ENCODE data around the gene SMARCD3. TPM values are rescaled to one million over a fixed set of nuclear protein-coding genes. Genes with fewer than 3 reads are reported as not detected.

The SMARCD3 gene
- polyA plus RNA-seq, 1 donor from 2014 or later = 199 TPM

DNA sequence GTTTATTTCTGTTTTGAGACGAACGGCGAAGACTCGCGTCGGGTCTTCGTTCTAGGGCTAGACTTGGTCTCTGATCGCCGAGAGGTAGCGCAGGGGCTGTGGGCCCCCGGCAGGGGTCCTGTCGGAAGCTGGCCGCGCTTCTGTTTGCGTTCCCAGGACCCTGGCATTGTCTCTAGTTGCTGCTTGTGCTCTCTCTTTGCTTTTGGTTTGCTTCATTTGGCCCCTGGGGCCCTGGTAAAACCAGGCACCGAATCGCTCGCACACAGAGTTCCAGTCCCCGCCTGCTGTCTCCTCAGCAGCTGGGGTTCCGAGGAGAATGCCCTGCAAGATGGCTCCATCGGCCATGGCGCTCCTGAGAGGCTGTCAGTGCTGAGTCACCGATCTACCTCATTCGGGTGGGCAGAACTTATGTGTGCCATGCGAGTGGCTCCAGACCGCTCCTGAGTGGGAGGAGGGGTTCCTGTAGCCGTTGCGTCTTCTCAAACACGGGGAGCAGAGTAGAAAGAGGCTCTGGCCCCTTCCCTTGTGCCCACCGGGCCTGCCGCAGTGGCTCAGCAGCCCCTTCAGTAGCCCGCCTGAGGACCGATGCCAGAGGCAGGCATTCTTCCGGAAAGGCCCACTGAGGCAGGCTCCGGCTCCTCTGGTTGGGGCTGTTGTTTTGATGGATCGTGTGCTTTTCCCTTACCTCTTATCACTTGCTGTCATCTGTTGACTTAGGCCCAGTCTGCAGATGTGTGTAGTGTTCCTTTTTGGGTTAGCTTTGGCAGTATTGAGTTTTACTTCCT is 15.4 kb downstream of the SMARCD3 start:
- H3K27me3 ChIP-seq (ENCODE audit: insufficient read depth, low read depth, low read length) = no peaks in the 10 kb centered on the region
- peak overlapping the region; percentile 98 for H3K4me3 ChIP-seq (ENCODE audit: low read length)
- H3F3A ChIP-seq (ENCODE audit: insufficient read depth, low read length, poor library complexity, severe bottlenecking) = no peaks in the 10 kb centered on the region
- H3K4me2 ChIP-seq (ENCODE audit: low read length) = peak overlapping the region; percentile 95
- H3K79me2 ChIP-seq (replicated peaks; ENCODE audit: insufficient read depth, low read length) = peaks cover 25% of the 10 kb centered on the region
- peak overlapping the region; percentile 36 for H2AFZ ChIP-seq (ENCODE audit: low read depth, low read length)
- TF ChIP-seq POLR2AphosphoS5 (IDR thresholded peaks at IDR 0.05) (no peak), SMC3 (conservative IDR thresholded peaks at IDR 0.05; ENCODE audit: poor library complexity) (no peak), EZH2 (IDR thresholded peaks at IDR 0.05; ENCODE audit: borderline replicate concordance, insufficient read depth, low read length, poor library complexity, severe bottlenecking) (no peak), MXI1 (conservative IDR thresholded peaks at IDR 0.05; ENCODE audit: poor library complexity, severe bottlenecking) (no peak), RAD21 (conservative IDR thresholded peaks at IDR 0.05) (no peak), TAF1 (IDR thresholded peaks at IDR 0.05; ENCODE audit: low read depth) (no peak), EP300 (conservative IDR thresholded peaks at IDR 0.05; ENCODE audit: poor library complexity, severe bottlenecking) (no peak)
- TF ChIP-seq, protein P1, sequence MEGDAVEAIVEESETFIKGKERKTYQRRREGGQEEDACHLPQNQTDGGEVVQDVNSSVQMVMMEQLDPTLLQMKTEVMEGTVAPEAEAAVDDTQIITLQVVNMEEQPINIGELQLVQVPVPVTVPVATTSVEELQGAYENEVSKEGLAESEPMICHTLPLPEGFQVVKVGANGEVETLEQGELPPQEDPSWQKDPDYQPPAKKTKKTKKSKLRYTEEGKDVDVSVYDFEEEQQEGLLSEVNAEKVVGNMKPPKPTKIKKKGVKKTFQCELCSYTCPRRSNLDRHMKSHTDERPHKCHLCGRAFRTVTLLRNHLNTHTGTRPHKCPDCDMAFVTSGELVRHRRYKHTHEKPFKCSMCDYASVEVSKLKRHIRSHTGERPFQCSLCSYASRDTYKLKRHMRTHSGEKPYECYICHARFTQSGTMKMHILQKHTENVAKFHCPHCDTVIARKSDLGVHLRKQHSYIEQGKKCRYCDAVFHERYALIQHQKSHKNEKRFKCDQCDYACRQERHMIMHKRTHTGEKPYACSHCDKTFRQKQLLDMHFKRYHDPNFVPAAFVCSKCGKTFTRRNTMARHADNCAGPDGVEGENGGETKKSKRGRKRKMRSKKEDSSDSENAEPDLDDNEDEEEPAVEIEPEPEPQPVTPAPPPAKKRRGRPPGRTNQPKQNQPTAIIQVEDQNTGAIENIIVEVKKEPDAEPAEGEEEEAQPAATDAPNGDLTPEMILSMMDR (IDR thresholded peaks at IDR 0.05; ENCODE audit: poor library complexity, severe bottlenecking) = no peak
- TF ChIP-seq, protein P2, sequence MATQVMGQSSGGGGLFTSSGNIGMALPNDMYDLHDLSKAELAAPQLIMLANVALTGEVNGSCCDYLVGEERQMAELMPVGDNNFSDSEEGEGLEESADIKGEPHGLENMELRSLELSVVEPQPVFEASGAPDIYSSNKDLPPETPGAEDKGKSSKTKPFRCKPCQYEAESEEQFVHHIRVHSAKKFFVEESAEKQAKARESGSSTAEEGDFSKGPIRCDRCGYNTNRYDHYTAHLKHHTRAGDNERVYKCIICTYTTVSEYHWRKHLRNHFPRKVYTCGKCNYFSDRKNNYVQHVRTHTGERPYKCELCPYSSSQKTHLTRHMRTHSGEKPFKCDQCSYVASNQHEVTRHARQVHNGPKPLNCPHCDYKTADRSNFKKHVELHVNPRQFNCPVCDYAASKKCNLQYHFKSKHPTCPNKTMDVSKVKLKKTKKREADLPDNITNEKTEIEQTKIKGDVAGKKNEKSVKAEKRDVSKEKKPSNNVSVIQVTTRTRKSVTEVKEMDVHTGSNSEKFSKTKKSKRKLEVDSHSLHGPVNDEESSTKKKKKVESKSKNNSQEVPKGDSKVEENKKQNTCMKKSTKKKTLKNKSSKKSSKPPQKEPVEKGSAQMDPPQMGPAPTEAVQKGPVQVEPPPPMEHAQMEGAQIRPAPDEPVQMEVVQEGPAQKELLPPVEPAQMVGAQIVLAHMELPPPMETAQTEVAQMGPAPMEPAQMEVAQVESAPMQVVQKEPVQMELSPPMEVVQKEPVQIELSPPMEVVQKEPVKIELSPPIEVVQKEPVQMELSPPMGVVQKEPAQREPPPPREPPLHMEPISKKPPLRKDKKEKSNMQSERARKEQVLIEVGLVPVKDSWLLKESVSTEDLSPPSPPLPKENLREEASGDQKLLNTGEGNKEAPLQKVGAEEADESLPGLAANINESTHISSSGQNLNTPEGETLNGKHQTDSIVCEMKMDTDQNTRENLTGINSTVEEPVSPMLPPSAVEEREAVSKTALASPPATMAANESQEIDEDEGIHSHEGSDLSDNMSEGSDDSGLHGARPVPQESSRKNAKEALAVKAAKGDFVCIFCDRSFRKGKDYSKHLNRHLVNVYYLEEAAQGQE (IDR thresholded peaks at IDR 0.05; ENCODE audit: borderline replicate concordance) = no peak
- peak overlapping the region; percentile 89 for H3K9ac ChIP-seq (ENCODE audit: low read length)
- H3K9me3 ChIP-seq (ENCODE audit: low read length) = no peaks in the 10 kb centered on the region
- H3K36me3 ChIP-seq (ENCODE audit: insufficient read depth, low read length) = no peaks in the 10 kb centered on the region
- peak overlapping the region; percentile 63 for H3K27ac ChIP-seq (ENCODE audit: low read length)
- H4K20me1 ChIP-seq (ENCODE audit: insufficient read depth) = no peaks in the 10 kb centered on the region
- no peaks in the 10 kb centered on the region for H3K9me2 ChIP-seq (ENCODE audit: insufficient read depth, low read length)

DNA sequence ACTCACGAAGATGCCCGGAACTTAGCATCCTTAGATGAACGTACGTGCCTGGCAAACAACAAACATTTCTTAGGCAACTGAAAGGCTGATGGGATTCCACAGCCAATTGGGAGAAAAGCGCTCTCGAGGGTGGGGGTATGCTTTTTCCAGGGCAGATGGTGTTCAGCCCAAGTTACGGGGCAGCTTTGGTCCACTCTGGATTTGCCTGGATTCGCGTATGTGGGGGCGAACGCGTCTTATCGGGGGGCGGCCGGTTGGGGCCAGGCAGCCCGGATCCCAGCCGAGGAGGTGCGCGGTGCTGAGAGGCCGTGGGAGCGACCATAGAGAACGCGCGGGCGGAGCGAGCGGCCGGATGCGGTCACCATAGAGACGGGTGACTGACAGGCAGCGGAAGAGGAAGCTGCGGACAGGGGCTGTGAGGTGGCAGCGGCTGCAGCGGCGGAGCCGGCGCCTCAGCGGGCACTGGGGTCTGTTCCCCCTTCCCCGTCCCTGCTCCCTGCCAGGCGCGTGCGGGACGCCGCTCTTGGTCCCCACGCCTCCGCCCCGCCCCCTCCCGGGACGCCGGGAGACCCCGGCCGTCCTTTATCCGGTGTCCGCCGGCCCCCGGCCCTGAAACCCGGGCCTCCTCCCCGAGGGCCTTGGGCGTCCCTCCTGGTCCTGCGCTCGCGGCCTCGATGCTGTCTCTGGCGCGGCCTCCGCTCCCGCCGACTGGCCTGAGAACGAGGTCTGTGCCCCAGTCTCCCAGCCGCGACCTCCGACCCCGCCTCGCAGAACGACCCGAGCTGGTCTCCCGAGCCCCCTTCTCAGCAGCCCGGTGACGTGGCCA is 16.2 kb downstream of the SMARCD3 start, which contains the start of gene CHPF2:
Gene CHPF2, plus strand, starts transcription at position 393 of the 826 bp plus-strand sequence. CDS start 1,529 bp downstream, outside the sequence.
- no peaks in the 10 kb centered on the region for H3K36me3 ChIP-seq (ENCODE audit: insufficient read depth, low read length)
- H4K20me1 ChIP-seq (ENCODE audit: insufficient read depth) = no peaks in the 10 kb centered on the region
- TF ChIP-seq POLR2AphosphoS5 (IDR thresholded peaks at IDR 0.05) = peak; percentile 81
- TF ChIP-seq, protein P1 (IDR thresholded peaks at IDR 0.05; ENCODE audit: poor library complexity, severe bottlenecking) = no peak
- TF ChIP-seq TAF1 (IDR thresholded peaks at IDR 0.05; ENCODE audit: low read depth) = peak; percentile 40
- TF ChIP-seq MXI1 (conservative IDR thresholded peaks at IDR 0.05; ENCODE audit: poor library complexity, severe bottlenecking) = peak; percentile 71
- no peak for TF ChIP-seq EZH2 (IDR thresholded peaks at IDR 0.05; ENCODE audit: borderline replicate concordance, insufficient read depth, low read length, poor library complexity, severe bottlenecking)
- H3K9me2 ChIP-seq (ENCODE audit: insufficient read depth, low read length) = no peaks in the 10 kb centered on the region
- H3K27me3 ChIP-seq (ENCODE audit: insufficient read depth, low read depth, low read length) = no peaks in the 10 kb centered on the region
- H3K9ac ChIP-seq (ENCODE audit: low read length) = peak within 1 kb of the TSS; percentile 89
- no peaks in the 10 kb centered on the region for H3K9me3 ChIP-seq (ENCODE audit: low read length)
- H2AFZ ChIP-seq (ENCODE audit: low read depth, low read length) = peak within 1 kb of the TSS; percentile 52
- H3K79me2 ChIP-seq (replicated peaks; ENCODE audit: insufficient read depth, low read length) = peaks cover 25% of the 10 kb centered on the region
- H3F3A ChIP-seq (ENCODE audit: insufficient read depth, low read length, poor library complexity, severe bottlenecking) = peaks cover 3% of the 10 kb centered on the region
- peak within 1 kb of the TSS; percentile 98 for H3K4me3 ChIP-seq (ENCODE audit: low read length)
- H3K27ac ChIP-seq (ENCODE audit: low read length) = peak within 1 kb of the TSS; percentile 63
- H3K4me2 ChIP-seq (ENCODE audit: low read length) = peak within 1 kb of the TSS; percentile 95
